HG03558 (cell line): Measurements from ENCODE around the gene PRELID1.
A peak's percentile ranks its signal among the peaks of the same experiment; 100 is the strongest.

ENCODE experiments used
- ATAC-seq: cut with Tn5 transposase; IDR thresholded peaks from one replicate; pipeline ENCODE4 v1.9.1; 2021; ENCODE audit warnings: moderate number of reproducible peaks; ENCODE audit not compliant: unreplicated experiment; ENCODE audit errors: extremely low read depth

The PRELID1 gene

DNA sequence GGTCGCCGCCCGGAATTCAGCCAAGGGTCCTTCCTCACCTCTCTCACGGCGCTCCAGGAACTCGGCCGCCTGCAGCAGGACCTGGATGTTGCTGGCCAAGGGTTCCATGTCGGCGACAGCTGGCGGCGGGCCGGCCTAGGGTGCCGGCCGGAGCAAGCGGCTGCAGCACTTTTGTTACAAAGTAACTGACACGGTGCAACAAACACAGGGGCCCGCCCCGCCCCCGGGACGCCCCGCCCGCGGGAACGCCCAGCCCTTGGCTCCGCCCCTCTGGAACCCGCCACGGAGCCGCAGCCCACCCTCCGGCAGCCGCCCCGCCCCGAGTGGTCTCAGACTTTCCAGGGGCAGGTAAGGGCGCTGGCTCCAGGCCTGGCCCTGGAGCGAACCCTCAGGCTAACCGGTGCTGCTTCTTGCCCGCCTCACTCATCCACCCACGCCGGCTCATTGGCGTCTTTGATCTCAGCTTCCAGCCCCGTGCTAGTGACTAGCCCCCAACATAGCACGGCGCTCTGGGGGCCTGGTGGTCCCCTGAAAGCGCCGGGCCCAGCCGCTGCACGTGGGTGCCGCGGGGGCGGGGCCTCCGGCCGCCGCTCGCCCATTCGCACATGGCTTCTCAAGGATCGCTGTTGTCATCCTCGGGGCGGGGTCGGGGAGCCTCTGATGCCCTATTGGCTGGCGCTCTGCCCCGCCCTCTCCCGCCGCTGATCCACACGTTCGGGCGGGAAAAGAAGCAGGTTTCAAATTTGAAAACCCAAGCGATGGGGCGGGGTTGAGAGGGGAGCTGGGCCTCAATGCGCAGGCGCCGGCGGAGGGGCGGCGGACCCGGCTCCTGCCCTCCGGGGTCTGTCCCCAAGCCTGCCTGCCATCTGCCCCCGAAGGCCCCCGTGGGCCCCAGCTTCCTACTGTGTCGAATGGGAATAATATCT is 8.4 kb downstream of the PRELID1 start, which contains the start of gene MXD3:
Gene MXD3, minus strand, starts transcription at position 176 of the 926 bp plus-strand sequence. Its CDS starts 68 bp downstream, at position 108.
- ATAC-seq: peak; percentile 39

- no peak for ATAC-seq
Observed at GRCh38 chr5:177312649-177313181, 9.1 kb downstream of the PRELID1 start.

- ATAC-seq: no peak
Observed at GRCh38 chr5:177313561-177314259, 10.1 kb downstream of the PRELID1 start.

GRCh38 chr5:177314376-177315342 is 11.1 kb downstream of the PRELID1 start:
- ATAC-seq: no peak

GRCh38 chr5:177315411-177315810 is 11.8 kb downstream of the PRELID1 start:
- ATAC-seq: no peak

DNA sequence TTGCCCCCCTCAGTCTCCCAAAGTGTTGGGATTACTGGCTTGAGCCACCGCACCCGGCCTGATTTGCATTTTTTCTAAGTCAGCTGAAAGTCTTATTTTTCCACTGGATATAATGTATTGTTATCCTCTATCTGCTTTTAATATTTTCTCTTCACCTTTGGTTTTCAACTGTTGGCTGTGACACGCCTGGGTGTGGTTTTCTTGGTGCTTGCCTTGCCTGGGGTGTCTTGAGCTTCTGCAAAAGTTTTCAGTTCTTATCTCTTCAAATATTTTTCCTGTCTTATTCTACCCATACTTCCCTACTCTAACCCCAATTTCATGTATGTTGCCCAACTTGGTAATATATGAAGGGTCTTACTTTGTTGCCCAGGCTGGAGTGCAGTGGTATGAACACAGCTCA is 12.4 kb downstream of the PRELID1 start:
- ATAC-seq: no peak

DNA sequence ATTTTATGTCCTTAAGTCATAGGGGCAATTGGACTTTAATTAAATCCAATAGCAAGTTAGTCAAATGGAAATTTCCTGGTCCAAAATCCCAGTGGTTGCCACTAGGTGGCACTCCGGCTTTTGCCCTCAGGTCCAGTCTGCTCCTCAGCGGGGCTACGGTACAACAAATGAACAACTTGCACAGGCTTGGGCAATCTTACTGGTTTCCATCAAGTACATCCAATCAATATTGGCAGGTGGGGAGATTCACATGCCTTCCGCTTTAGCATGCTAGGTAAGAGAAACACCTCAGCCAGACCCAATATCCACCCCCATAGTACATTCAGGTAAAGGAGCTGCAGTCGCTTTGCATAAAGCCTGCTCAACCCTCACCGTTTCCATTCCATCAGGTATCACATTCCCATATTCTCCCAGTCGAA is 14.4 kb downstream of the PRELID1 start:
- ATAC-seq: no peak

GRCh38 chr5:177319913-177320588 is 16.5 kb downstream of the PRELID1 start:
- ATAC-seq: no peak

DNA sequence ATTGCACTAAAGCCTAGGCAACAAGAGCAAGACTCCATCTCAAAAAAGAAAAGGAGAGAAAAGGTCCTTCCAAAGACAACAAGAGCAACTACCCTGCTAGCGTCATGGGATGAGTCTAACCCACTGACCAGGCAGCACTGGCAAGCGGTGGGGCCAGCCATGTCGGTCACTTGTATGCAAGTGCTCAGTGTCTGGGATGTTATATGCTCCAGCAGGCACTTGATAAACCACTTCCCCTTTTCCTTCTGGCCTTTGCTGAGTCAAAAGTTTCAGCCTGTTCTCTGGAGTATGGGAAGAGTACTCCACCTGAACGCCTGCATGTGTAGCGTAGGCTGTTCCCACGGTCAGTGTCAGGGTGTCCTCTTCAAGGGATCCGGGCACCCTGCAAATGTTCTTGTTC is 17.3 kb downstream of the PRELID1 start:
- no peak for ATAC-seq

GRCh38 chr5:177325868-177326381 is 22.3 kb downstream of the PRELID1 start:
- ATAC-seq: no peak

DNA sequence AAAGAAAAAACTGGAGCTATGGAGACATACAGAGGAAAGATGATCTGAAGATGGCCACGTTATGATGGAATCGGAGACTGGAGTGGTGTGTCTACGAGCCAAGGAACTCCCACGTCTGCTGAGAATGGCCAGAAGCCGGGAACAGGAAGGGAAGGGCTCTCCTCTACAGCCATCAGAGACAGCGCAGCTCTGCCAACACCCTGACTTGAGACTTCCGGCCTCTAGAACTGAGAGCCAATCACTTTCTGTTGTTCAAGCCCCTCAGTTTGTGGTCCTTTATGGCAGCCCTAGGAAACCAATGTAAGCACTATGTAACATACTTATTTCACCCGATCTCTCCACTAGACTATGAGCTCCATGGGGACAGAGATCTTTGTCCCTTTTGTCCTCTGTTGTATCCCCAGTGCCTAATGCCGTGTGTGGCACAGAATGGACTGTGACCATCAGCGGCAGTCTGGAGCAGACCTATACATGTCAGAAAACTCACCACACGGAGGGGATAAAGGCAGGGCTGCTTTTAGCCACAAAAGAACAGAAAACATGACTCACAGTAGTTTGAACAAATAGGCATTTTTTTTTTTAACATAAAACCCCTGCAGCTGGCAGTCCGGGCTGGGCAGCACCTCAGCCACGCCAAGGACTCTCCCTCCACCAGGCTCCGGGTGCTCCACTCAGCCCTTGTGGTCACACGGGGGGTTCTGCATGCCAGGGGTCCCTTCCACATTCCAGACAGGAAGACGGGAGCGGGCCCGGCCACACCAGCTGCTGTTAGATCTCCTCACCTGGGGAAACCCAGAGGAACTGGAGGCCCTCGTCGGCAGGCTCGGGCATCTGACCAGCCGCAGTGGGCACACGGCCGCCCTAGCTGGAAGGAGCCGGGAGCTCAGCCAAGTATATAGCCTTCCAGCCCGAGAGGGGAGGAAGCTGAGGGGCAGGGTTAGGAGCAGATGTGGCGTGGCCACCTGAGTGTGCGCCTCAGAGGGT is 24.2 kb downstream of the PRELID1 start:
- no peak for ATAC-seq

DNA sequence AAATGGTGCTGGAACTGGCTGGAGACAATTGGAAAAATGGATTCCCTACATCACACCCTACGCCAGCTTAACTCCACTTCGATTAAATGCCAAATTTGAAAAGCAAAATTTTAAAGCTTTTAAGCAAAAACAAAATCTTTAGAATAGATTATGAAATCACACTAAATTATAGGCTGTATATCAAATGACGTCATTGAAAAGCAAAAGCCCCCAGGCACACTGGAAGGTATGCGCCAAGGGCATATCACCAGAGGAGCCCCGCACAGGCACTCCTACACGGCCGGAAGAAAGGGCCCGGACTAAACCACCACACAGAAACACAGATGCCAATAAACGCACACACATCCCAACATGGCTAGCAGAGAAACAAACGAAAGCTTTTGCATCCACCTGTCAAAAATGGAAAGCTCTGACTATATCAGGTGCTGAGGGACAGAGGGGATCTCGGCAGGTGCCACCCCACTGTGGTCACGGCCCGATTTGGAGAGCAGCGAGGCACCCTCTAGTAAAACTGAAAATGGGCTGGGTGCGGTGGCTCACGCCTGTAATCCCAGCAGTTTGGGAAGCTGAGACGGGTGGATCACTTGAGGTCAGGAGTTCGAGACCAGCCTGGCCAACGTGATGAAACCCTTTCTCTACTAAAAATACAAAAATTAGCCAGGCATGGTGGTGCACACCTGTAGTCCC is 25.1 kb downstream of the PRELID1 start:
- ATAC-seq: no peak

DNA sequence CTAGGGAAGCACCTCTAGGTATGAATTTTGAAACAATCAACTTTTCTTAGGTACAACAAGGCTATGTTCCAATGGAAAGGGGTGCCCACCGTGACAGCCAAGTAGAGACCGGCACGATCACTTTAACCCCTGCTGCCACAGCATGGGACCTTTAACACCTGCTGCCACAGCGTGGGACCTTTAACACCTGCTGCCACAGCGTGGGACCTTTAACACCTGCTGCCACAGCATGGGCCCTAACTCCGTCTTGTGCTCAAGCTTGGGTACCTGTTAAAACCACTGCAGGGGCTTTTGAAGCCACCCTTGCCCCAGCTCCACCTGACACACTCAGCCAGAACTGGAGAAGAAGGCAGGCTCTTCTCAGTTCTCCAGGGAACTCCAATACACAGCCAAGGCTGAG is 26.3 kb downstream of the PRELID1 start:
- no peak for ATAC-seq

DNA sequence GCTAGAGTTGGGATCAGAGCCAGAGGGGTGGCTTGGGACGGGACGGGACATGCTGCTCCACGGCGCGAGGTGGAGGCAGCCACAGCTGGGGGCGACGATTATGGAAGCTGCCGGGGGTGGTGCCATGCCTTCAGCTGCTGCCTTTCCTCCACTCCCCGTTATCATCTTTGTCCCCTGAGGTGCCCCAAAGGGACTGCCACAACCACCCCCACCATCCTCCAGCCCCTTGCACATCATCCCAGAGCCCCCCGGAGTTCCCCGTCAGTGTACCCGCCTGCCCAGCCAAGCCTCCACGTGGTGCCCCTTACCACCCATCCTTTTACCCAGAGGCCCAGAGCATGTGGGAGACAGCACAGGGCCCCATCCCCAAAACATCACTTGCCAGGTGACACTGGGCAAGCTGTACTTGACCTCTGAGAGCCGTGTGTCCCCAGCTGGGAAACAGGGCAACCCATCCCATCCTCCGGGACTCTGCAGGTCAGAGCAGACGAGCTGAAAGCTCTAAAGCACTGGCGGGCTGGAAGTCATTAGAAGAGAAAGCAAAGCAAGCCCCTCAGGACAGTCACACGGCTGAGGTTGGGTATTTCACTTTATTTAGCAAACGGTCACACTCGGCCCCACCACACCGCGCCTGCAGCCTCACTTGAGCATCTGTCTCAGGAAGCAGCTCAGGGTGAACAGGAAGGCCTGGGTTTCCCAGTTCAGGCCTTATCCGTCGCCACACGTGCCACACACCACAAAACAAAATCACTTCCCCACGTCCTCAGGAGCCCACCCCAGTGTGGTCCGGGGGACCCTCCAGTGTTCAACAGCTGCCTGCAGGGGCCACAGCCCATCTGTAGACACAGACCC is 27.6 kb downstream of the PRELID1 start:
- no peak for ATAC-seq

DNA sequence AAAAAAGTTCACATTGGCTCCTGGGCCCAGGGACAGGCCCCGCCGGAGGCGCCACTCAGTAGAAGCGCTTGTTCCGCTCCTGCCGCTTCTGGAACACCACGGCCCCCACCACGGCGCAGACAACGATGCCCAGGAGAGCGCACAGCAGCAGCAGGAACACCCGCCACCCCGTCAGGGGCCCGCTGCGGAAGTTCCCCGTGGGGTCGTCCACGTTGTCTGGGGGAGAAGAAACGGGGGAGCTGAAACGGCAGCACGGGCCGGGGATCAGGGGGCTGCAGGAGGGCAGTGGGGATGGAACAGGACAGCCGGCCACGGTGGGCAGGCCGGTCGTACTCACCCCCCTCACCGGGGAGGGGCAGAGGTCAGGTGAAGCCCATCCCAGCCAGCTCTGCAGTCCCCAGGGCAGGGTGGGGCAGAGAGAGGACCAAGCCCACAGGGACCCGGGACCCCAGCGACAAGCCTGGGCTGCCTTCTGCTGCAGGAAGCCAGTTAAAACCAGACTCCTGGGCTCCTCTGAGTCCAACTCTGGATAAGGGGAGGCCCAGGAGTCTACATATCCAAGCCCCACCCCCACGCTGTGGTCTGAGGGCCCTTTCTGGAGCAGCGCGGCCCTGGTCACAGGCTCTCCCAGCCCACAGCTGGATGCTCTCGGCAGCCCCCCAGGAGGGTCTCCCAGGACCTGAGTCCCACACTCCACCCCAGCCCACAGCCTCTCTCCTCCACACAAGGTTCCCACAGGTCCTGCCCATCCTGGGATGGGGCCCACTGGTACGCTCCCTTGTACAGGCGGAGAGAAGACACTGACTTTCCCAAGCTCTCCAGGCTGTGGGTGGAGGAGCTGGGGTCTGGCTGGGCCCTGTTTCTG is 28.7 kb downstream of the PRELID1 start:
- ATAC-seq: no peak

DNA sequence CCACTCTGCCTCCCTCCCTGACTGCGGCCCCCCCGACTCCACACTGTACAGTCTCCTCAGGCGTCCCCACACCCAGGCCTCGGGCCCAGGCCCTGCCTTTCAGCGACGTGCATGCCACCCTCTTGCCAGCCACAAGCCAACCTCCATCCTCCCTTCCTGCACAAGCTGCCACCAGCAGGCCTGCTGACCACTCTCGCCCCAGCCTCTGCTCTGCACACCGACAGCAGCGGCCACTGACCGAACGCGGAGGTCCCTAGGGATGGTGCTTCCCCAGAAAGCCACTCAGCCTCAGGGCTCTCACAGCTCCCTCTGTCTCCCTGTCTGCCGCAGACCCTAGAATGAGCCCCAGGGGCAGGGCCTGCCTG is 29.3 kb downstream of the PRELID1 start:
- no peak for ATAC-seq
